Activated CD8-positive, alpha-beta memory T cell treated with anti-CD3 and anti-CD28 coated beads for 36 hours (primary cell): ENCODE data around the gene OPCML. TPM values are rescaled to one million over a fixed set of nuclear protein-coding genes. Genes with fewer than 3 reads are reported as not detected.

ENCODE experiments used
- CTCF ChIA-PET: fragments of 350-600 bp; sonication (Branson Sonifier 250); formaldehyde crosslinking; loops from one replicate; lab custom pipeline; 2021; ENCODE audit warnings: antibody characterized with exemption; lab: Charles Lee
- POLR2A ChIA-PET: fragments of 350-600 bp; sonication (Branson Sonifier 250); formaldehyde crosslinking; loops from one replicate; lab custom pipeline; 2021; ENCODE audit warnings: antibody characterized with exemption; lab: Charles Lee
- total RNA-seq, 2 experiments: library from RNA; stranded (reverse); gene quantifications; one replicate each; pipeline ENCODE4 v1.2.3, GENCODE V29; 2021

The OPCML gene
- total RNA-seq, 2 experiments from 2014 or later = not detected

DNA sequence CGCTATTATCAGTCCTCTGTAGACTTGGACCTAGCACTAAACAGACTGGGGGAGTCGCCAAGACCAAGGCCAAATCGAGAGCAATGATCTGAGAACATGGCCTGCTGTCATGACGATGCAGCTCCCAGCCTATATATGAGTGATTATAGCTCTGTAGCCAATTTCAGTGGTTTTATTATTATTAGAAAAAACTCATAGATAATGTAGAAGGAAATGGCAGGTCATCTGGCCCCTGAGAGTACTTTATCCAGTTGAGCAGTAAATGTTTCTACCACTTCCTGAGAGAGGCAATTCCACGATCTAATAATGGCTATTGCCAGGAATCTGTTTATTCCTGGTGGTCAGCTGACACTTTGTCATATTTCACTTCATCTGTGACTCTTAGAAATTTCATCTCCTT, 666.7 kb downstream of the OPCML start:
- CTCF ChIA-PET = interaction anchor here (0.9 kb wide), 1 partner anchor 75 kb away, joined by 3 read pairs; no protein-coding TSS in a partner anchor
- POLR2A ChIA-PET = no interaction called here

- ChIA-PET CTCF (no interaction called here), POLR2A (no interaction called here)
Observed at GRCh38 chr11:132864811-132865576, 667.3 kb downstream of the OPCML start.

DNA sequence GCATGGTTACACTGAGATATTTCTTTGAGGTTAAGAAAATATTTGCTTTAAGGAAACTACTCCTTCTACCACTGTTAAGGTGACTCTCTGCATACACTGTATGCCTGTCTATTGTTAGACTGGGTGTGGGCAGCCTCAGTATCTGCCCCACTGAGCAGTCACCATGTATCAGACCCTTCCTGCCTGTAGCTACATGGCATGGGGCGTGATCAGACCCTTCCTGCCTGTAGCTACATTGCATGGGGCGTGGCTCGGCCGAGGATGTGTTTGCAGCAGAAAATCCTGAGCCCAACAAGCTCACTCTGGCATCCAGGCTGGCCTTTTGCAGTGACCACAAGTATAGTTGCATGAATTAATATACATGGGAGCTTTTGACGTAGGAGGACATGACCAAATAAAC, 669.4 kb downstream of the OPCML start:
- POLR2A ChIA-PET = no interaction called here
- CTCF ChIA-PET = no interaction called here

DNA sequence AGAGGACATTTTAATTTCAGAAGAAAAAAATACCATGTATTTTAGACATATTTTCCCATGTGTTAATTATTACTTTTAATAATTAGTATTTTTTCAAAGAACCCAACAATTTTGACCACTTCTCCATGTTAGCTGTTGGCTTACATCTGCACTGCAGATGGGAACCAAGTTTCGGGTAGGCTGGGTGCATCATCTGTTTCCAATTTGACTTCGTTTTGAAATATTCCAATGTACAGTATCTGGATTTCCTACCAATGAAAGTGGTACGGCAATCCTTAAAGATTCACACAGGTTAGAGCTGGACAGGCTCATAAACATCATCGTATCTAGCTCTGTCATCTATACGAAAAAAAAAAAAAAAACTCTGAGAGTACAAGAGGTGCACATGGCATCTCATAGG, 670.2 kb downstream of the OPCML start:
- ChIA-PET POLR2A (no interaction called here), CTCF (no interaction called here)

DNA sequence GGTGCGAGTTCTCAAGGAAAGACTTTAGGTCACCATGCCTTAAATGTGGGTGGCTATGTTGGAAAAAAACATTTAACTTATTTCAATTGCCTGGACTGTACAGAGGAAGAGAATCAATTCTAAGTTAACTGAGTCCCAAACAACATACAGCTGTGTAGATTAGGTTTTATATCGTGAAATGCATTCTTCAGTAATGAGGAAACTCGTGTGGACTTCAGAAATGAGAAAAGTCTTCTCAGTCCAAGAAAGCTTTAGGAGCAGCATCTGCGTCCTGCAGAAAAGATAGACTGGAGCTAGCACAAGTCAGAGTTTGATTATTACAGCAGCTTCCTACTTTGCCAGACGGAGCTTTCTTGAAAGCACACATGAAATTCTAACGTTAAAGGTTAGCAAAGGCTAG, 673.0 kb downstream of the OPCML start:
- ChIA-PET CTCF (no interaction called here), POLR2A (no interaction called here)

GRCh38 chr11:132858223-132858622, 674.1 kb downstream of the OPCML start:
- ChIA-PET CTCF (no interaction called here), POLR2A (no interaction called here)

DNA sequence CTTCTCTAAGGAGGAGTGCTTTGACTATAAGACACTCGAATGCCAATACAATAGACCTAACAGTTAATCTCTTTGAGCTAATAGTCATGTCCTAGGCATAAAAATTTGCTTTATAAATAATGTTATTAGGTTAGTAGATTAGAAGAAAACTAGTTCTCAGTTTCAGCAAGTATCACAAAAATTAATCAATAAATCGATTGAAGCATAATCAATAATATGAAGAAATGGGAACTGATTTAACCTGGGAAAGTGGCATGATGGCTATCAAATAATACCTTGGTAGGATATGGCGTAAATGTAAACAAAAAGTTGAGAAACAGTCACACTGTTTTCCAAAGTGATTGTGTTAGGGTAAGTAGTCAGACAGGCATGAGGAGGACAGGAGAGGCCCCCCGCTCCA, 676.3 kb downstream of the OPCML start:
- CTCF ChIA-PET = no interaction called here
- POLR2A ChIA-PET = no interaction called here

- POLR2A ChIA-PET = no interaction called here
Observed at GRCh38 chr11:132855516-132855915, 676.8 kb downstream of the OPCML start.

GRCh38 chr11:132853886-132854285, 678.4 kb downstream of the OPCML start:
- POLR2A ChIA-PET = no interaction called here
- CTCF ChIA-PET = no interaction called here

More at GRCh38 chr11:132855516-132855915, 676.8 kb downstream of the OPCML start:
- CTCF ChIA-PET = no interaction called here

GRCh38 chr11:132852361-132852760, 679.9 kb downstream of the OPCML start:
- ChIA-PET POLR2A (no interaction called here), CTCF (no interaction called here)

GRCh38 chr11:132851247-132851646, 681.1 kb downstream of the OPCML start:
- ChIA-PET CTCF (no interaction called here), POLR2A (no interaction called here)

- CTCF ChIA-PET = no interaction called here
Observed at GRCh38 chr11:132850266-132850665, 682.0 kb downstream of the OPCML start.

DNA sequence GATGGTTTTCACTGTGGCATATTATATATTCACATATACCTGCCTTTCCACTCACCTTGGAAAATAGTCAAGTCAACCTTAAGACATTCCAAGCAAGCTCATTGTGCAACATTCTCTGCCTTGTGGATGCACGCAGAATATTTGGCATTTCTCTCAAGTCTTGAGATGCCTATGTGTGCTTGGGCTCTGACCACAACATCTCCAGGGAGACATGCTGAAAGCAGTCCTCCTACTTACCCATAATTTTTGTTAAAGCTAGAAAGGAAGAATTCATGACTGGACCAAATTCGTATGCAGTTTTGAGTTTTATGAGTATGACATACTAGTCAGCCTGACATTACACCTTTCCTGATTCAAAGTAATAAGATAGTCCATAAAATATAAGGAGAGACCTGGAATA, 684.0 kb downstream of the OPCML start:
- POLR2A ChIA-PET = no interaction called here
- CTCF ChIA-PET = no interaction called here

More at GRCh38 chr11:132850266-132850665, 682.0 kb downstream of the OPCML start:
- POLR2A ChIA-PET = no interaction called here

- CTCF ChIA-PET = no interaction called here
- POLR2A ChIA-PET = no interaction called here
Observed at GRCh38 chr11:132846075-132846474, 686.2 kb downstream of the OPCML start.

- ChIA-PET CTCF (no interaction called here), POLR2A (no interaction called here)
Observed at GRCh38 chr11:132844956-132845696, 687.2 kb downstream of the OPCML start.

DNA sequence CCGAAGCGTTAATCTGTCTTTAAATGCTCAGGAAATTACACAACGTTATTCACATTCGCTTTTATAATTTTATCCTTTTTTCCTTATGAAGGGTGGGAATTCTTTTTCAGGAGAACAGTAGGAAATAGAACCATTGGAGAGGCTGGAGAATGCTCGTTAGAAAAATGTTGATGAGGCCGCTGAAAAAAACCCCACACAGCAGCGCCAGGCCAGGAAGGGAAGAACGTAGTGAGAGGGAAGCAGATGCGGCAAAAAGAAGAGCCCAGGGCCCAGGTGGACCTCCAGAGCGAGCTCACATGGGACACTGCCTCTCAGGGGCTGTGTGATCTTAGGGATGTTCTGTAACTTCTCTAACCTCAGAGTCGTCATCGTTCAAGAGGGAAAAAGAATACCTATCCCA, 691.6 kb downstream of the OPCML start:
- CTCF ChIA-PET = no interaction called here
- POLR2A ChIA-PET = no interaction called here

DNA sequence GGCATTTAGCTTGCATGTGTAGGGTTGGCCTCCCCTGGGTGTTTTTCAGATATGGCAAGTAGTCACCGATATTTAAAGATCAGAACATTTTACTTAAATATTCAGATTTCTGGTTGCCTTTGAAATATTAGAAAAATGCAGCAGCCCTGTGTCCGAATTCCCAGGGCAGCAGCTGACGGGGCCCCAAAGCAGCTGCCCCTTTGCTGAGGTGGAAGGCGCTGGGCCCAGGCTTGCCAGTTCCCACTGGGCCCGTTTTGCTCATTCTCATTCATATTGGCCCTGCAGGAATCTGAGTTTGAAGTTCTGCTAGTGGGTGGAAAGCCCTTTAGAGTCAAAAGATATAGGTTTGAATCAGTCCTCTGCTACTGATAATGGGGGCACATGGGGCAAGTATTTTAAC, 692.1 kb downstream of the OPCML start:
- ChIA-PET CTCF (no interaction called here), POLR2A (no interaction called here)

- ChIA-PET CTCF (no interaction called here), POLR2A (no interaction called here)
Observed at GRCh38 chr11:132839236-132839945, 692.9 kb downstream of the OPCML start.

DNA sequence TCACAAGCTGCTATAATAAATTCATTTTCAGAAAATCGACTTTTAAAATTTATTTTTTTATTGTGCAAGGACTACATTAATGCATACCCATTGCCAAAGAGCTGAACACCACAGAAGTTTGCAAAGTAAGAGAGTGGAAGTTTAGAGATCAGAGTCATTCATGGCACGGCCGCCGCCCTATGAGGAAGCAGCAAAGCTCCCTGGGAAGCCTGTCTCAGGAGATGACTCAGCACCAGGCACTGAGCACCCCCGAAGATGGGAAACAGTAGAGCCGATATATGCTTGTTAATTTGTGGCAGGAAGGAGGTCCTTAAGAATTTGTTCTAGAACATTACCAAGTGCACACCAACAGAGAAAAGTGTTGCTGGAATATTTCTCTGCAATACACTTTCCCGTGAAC, 693.7 kb downstream of the OPCML start:
- POLR2A ChIA-PET = no interaction called here
- CTCF ChIA-PET = no interaction called here

- ChIA-PET CTCF (no interaction called here), POLR2A (no interaction called here)
Observed at GRCh38 chr11:132831272-132831671, 701.0 kb downstream of the OPCML start.
